Loucy (cell line): ENCODE data around the gene ABTB2.

Source experiments
- EZH2phosphoT487 ChIP-seq: fragments of 200-600 bp; IDR thresholded peaks from 2 replicates; pipeline ENCODE4 v1.6.1; 2018; ENCODE audit warnings: antibody characterized with exemption, mild to moderate bottlenecking, moderate library complexity, borderline replicate concordance
- TF ChIP-seq, protein P1 (sequence below): fragments of 200-600 bp; sonication (generic); conservative IDR thresholded peaks from 2 replicates; pipeline ENCODE4 v1.5.1; 2014; ENCODE audit warnings: mild to moderate bottlenecking, antibody characterized with exemption, low read length

GRCh38 chr11:34381775-34382174 is 24.0 kb upstream of the ABTB2 start:
- TF ChIP-seq, protein P1, sequence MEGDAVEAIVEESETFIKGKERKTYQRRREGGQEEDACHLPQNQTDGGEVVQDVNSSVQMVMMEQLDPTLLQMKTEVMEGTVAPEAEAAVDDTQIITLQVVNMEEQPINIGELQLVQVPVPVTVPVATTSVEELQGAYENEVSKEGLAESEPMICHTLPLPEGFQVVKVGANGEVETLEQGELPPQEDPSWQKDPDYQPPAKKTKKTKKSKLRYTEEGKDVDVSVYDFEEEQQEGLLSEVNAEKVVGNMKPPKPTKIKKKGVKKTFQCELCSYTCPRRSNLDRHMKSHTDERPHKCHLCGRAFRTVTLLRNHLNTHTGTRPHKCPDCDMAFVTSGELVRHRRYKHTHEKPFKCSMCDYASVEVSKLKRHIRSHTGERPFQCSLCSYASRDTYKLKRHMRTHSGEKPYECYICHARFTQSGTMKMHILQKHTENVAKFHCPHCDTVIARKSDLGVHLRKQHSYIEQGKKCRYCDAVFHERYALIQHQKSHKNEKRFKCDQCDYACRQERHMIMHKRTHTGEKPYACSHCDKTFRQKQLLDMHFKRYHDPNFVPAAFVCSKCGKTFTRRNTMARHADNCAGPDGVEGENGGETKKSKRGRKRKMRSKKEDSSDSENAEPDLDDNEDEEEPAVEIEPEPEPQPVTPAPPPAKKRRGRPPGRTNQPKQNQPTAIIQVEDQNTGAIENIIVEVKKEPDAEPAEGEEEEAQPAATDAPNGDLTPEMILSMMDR, result no peak
- TF ChIP-seq EZH2phosphoT487, result no peak
